HepG2 (cell line): ENCODE data around the gene OOSP1. TPM values are rescaled to one million over a fixed set of nuclear protein-coding genes. Genes with fewer than 3 reads are reported as not detected.

Experiments
- ATAC-seq: fragments of 200-7000 bp; cut with Tn5 transposase; 3 replicates; pipeline ENCODE4 v1.9.1; 2020; ENCODE audit warnings: mild to moderate bottlenecking, moderate library complexity
- BruUV-seq: library from RNA; stranded (reverse); fragments of 400-500 nt; replicated peaks from 2 replicates; lab custom pipeline; 2021; lab: Mats Ljungman, UMichigan
- CTCF ChIA-PET: fragments of 300-600 bp; formaldehyde crosslinking; extraction: SDS; loops from one replicate; lab custom pipeline; 2021; ENCODE audit warnings: low total read pairs, inconsistent platforms, low intra/inter-chr PET ratio; lab: Yijun Ruan, JAX
- POLR2A ChIA-PET: fragments of 350-600 bp; sonication (Branson Sonifier 250); formaldehyde crosslinking; loops from one replicate; lab custom pipeline; 2020; ENCODE audit warnings: antibody characterized with exemption, inconsistent platforms; lab: Yijun Ruan, JAX
- DNase-seq: peaks from one replicate; pipeline ENCODE4 v3.0.0-alpha.2; 2015; ENCODE audit warnings: low spot score
- FAIRE-seq: peaks from 3 replicates; lab custom pipeline; 2011; peaks lifted over from hg19 to GRCh38; lab: Jason Lieb, UNC
- H2AFZ ChIP-seq: one replicate; pipeline ENCODE4 v1.6.1; 2011; ENCODE audit warnings: low read length, inconsistent platforms
- H3K27ac ChIP-seq: fragments of 300-600 bp; 3 replicates; pipeline ENCODE4 v1.8.0; 2011; ENCODE audit warnings: mixed run types, mild to moderate bottlenecking, mixed read lengths, low read length, inconsistent platforms; ENCODE audit not compliant: insufficient read depth; ENCODE audit errors: extremely low read length
- H3K27me3 ChIP-seq, 2 experiments: fragments of 200-600 bp in 1 of 2; 2 replicates in 1 of 2; 3 replicates in 1 of 2; pipeline versions ENCODE4 v1.6.0 to v1.8.0; 2011; ENCODE audit warnings: low read length in 2 of 2, mild to moderate bottlenecking in 2 of 2, moderate library complexity in 2 of 2, inconsistent platforms in 1 of 2; ENCODE audit not compliant: insufficient read depth in 2 of 2, control insufficient read depth in 1 of 2
- H3K36me3 ChIP-seq, 2 experiments: fragments of 200-600 bp in 1 of 2; replicated peaks in 1 of 2; 2 replicates in 1 of 2; 3 replicates in 1 of 2; pipeline versions ENCODE4 v1.5.1 to v1.8.0; 2011; ENCODE audit warnings: low read length in 2 of 2, inconsistent platforms in 1 of 2; ENCODE audit not compliant: insufficient read depth in 2 of 2, control insufficient read depth in 1 of 2
- H3K4me1 ChIP-seq: 2 replicates; pipeline ENCODE4 v1.5.1; 2012; ENCODE audit warnings: low read length, inconsistent platforms; ENCODE audit not compliant: insufficient read depth
- H3K4me2 ChIP-seq: 2 replicates; pipeline ENCODE4 v1.6.0; 2011; ENCODE audit warnings: low read depth, low read length, inconsistent platforms
- H3K4me3 ChIP-seq, 3 experiments: fragments of 200-600 bp in 1 of 3; sonication (generic), shearing (Covaris generic) in 1 of 3; replicated peaks in 1 of 3; 2 replicates each; pipeline ENCODE4 v1.5.1; 2011 to 2016; ENCODE audit warnings: low read length in 3 of 3, inconsistent platforms in 2 of 3, low read depth in 2 of 3, mild to moderate bottlenecking in 2 of 3, control low read depth in 1 of 3, mixed read lengths in 1 of 3; ENCODE audit not compliant: insufficient read depth in 1 of 3
- H3K79me2 ChIP-seq: one replicate; pipeline ENCODE4 v1.6.1; 2011; ENCODE audit warnings: low read length, inconsistent platforms; ENCODE audit not compliant: insufficient read depth
- H3K9ac ChIP-seq: 2 replicates; pipeline ENCODE4 v1.6.0; 2011; ENCODE audit warnings: mild to moderate bottlenecking, low read depth, low read length, inconsistent platforms; ENCODE audit not compliant: insufficient read depth
- H3K9me3 ChIP-seq: 2 replicates; pipeline ENCODE4 v1.5.1; 2012; ENCODE audit warnings: mild to moderate bottlenecking, low read length
- H4K20me1 ChIP-seq: 2 replicates; pipeline ENCODE4 v1.6.0; 2011; ENCODE audit warnings: inconsistent platforms, mild to moderate bottlenecking, low read length, moderate library complexity; ENCODE audit not compliant: insufficient read depth
- E2F5 ChIP-seq: sonication (generic); formaldehyde crosslinking; conservative IDR thresholded peaks from 2 replicates; pipeline ENCODE4 v1.4.0; 2020; ENCODE audit warnings: missing genetic modification reagents
- ELK4 ChIP-seq: sonication (generic); formaldehyde crosslinking; IDR thresholded peaks from 2 replicates; pipeline ENCODE4 v1.9.0; 2021; ENCODE audit warnings: missing genetic modification reagents, borderline replicate concordance
- KLF6 ChIP-seq: IDR thresholded peaks from 2 replicates; pipeline ENCODE4 v1.8.0; 2016; ENCODE audit warnings: missing biosample characterization, missing genetic modification reagents
- MIER2 ChIP-seq: IDR thresholded peaks from 2 replicates; pipeline ENCODE4 v1.6.1; 2016; ENCODE audit warnings: missing biosample characterization, missing genetic modification reagents
- PHF21A ChIP-seq: sonication (generic); formaldehyde crosslinking; IDR thresholded peaks from 2 replicates; pipeline ENCODE4 v1.5.0; 2020; ENCODE audit warnings: mild to moderate bottlenecking, missing genetic modification reagents
- REPIN1 ChIP-seq: sonication (generic); formaldehyde crosslinking; IDR thresholded peaks from 2 replicates; pipeline ENCODE4 v1.8.0; 2022; ENCODE audit warnings: missing genetic modification reagents, low read depth, mild to moderate bottlenecking, borderline replicate concordance
- ZNF280D ChIP-seq: sonication (generic); formaldehyde crosslinking; IDR thresholded peaks from 2 replicates; pipeline ENCODE4 v1.5.1; 2020; ENCODE audit warnings: mild to moderate bottlenecking, missing genetic modification reagents
- ZNF430 ChIP-seq: sonication (generic); formaldehyde crosslinking; IDR thresholded peaks from 2 replicates; pipeline ENCODE4 v1.9.0; 2021; ENCODE audit warnings: mild to moderate bottlenecking, missing genetic modification reagents
- ZNF646 ChIP-seq: sonication (generic); formaldehyde crosslinking; IDR thresholded peaks from 2 replicates; pipeline ENCODE4 v1.9.0; 2021; ENCODE audit warnings: mild to moderate bottlenecking, missing genetic modification reagents
- ZNF7 ChIP-seq: IDR thresholded peaks from 2 replicates; pipeline ENCODE4 v1.6.1; 2016; ENCODE audit warnings: missing biosample characterization, missing genetic modification reagents
- ZNF740 ChIP-seq: sonication (generic); formaldehyde crosslinking; IDR thresholded peaks from 2 replicates; pipeline ENCODE4 v1.4.0; 2020; ENCODE audit warnings: missing genetic modification reagents
- WGBS: methylation state at CpG from one replicate; pipeline ENCODE4 v1.1.6; 2017; ENCODE audit warnings: low lambda C conversion rate; 5-methylcytosine and 5-hydroxymethylcytosine counted together
- in situ Hi-C: cut with HindIII; loops from 2 replicates; pipeline ENCODE4 v1.10.0; 2017; ENCODE audit warnings: low pct_unique_long_range_greater_than_20kb; ENCODE audit not compliant: extremely low pct_ligation_motif_present
- intact Hi-C: fragments of 100-400 bp; cut with micrococcal nuclease; formaldehyde crosslinking; loops from one replicate; pipeline ENCODE4 v1.10.0; 2022; ENCODE audit not compliant: unreplicated experiment
- polyA plus RNA-seq, 8 experiments: library from polyadenylated mRNA; depleted of rRNA in 3 of 8; stranded (reverse) in 7 of 8; unstranded in 1 of 8; fragments of >200 nt; fragmentation: Illumina TruSeq in 4 of 8; extraction: Trizol in 4 of 8; gene quantifications; 2 replicates each; pipeline versions ENCODE4 v1.2.1 to v1.2.3, GENCODE V29; 2011 to 2016; ENCODE audit warnings: low read depth in 4 of 8, missing spikeins in 1 of 8, mixed read lengths in 1 of 8; ENCODE audit not compliant: insufficient read depth in 1 of 8
- total RNA-seq, 5 experiments: library from RNA; depleted of rRNA; stranded (reverse); fragments of >200 nt; fragmentation: Illumina TruSeq; extraction: Trizol; gene quantifications; 2 replicates each; pipeline ENCODE4 v1.2.3, GENCODE V29; 2016; ENCODE audit warnings: low read depth in 1 of 5

Gene OOSP1
- total and polyA plus RNA-seq, 2 of the 13 experiments (the other 11 are each of a cell fraction or from before 2014, with no cell fraction given), result not detected

- 0 out of 2 replicates have a peak, but pooled peaks have one; percentile 39 for TF ChIP-seq ZNF280D
Measured at GRCh38 chr11:59923813-59924212, 14.4 kb upstream of the OOSP1 start (continued).

- ATAC-seq, result no peak
- H3K4me2 ChIP-seq, result no peak overlapping the region
- no peaks in the 10 kb centered on the region for H4K20me1 ChIP-seq
- H3K9ac ChIP-seq, result no peak overlapping the region
- peaks cover 22% of the 10 kb centered on the region for H3K9me3 ChIP-seq
- in situ Hi-C loops (no loop called here), intact Hi-C loops (no loop called here)
- no peak overlapping the region for H2AFZ ChIP-seq
- FAIRE-seq, result no peak
- H3K4me3 ChIP-seq, result no peak overlapping the region
- H3K27ac ChIP-seq, result no peak overlapping the region
- DNase-seq, result no peak
- BruUV-seq, result no TSS peak
- H3K27me3 ChIP-seq, result peaks cover 0 to 1% of the 10 kb centered on the region in 2 experiments; a peak in 1 of 5 replicates
- WGBS, result no CpG with 5 or more reads among the region's 1 CpG
- CTCF ChIA-PET, result no interaction called here
- H3K36me3 ChIP-seq, result no peaks in the 10 kb centered on the region
- no peaks in the 10 kb centered on the region for H3K79me2 ChIP-seq
- POLR2A ChIA-PET, result no interaction called here
- H3K4me1 ChIP-seq, result no peaks in the 10 kb centered on the region
- TF ChIP-seq ZNF430 (no peak), ZNF740 (CRISPR knock-in tag) (no peak), ZNF7 (CRISPR knock-in tag) (no peak), MIER2 (CRISPR knock-in tag) (no peak), E2F5 (no peak), REPIN1 (CRISPR knock-in tag) (no peak), ZNF646 (CRISPR knock-in tag) (no peak), KLF6 (no peak), ELK4 (CRISPR knock-in tag) (no peak), PHF21A (no peak)
Measured at GRCh38 chr11:59931688-59932087, 6.5 kb upstream of the OOSP1 start.
